ENCODE data around the gene ELL2. TPM values are rescaled to one million over a fixed set of nuclear protein-coding genes. Genes with fewer than 3 reads are reported as not detected.
A peak's percentile ranks its signal among the peaks of the same experiment; 100 is the strongest.

Gene ELL2
- total RNA-seq, 1 donor from 2014 or later, result 76.3 TPM

DNA sequence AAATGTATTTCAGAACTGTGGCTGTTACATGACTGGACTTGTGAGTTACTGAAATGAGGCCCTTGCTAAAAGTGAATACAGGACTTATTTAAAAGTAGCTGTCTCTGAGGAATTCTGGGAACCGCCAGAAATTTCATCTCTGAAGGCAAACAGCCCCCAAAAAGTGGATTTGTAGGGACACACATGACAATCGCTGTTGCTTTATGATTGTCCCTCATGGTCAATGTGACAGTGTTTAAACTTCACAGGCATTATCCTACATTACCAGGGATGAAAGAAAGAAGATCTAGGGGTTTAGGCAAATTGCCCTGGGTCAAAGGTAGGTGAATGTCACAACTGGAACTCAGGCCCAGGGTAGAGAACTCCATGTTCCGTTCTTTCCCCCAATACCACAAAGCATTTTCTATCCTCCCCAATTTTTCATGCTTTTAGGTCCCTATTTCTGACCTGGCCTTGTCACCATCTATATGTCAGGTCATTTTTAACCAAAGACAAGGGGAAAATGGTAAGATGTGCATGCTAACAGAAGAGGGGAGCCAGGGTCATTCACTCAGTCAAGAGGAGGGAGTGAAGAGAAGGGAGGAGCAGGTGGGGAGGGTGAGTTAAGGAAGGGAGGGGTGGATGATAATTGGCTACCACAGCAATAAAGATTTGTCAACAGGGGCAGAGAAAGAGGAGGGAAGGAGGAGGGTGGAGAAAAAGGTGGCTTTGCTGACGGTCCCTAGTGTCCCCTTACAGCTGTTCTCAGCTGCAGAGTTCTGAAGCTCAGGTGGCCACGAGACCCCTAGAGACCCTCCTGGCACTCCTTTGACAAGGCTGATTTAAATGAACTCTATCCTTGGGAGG, 81.3 kb downstream of the ELL2 start:
- TF ChIP-seq, protein P1, sequence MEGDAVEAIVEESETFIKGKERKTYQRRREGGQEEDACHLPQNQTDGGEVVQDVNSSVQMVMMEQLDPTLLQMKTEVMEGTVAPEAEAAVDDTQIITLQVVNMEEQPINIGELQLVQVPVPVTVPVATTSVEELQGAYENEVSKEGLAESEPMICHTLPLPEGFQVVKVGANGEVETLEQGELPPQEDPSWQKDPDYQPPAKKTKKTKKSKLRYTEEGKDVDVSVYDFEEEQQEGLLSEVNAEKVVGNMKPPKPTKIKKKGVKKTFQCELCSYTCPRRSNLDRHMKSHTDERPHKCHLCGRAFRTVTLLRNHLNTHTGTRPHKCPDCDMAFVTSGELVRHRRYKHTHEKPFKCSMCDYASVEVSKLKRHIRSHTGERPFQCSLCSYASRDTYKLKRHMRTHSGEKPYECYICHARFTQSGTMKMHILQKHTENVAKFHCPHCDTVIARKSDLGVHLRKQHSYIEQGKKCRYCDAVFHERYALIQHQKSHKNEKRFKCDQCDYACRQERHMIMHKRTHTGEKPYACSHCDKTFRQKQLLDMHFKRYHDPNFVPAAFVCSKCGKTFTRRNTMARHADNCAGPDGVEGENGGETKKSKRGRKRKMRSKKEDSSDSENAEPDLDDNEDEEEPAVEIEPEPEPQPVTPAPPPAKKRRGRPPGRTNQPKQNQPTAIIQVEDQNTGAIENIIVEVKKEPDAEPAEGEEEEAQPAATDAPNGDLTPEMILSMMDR (IDR thresholded peaks at IDR 0.05; ENCODE audit: insufficient read depth, low read length, severe bottlenecking), result no peak
- no peak for DNase-seq (ENCODE audit: low read depth)
- Histone ChIP-seq H3K27me3 (ENCODE audit: control insufficient read depth, insufficient read depth, low read length) (no peaks in the 10 kb centered on the region), H3K4me3 (ENCODE audit: low read depth, low read length) (no peak overlapping the region), H3K36me3 (ENCODE audit: control insufficient read depth, insufficient read depth, low read length) (no peaks in the 10 kb centered on the region)
- no peak for FAIRE-seq

DNA sequence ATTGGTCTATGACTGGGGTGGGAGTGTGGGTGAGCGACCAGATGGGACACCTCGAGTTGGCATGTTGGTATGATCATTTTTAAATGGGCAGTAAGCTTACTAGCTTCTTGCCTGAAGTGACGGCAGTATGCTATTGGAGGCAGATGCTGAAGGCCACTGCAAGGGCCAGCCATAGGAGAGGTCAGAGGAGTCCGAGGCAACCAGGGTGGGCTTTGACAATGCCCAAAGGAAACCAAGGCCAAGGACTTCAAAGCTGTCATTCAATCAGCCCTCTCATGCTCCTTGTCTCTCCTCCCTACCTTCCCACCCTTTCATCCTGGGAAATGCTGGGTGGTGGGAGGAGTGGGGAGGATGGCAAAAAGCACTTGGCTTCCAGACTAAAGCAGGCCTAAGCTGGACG, 82.0 kb downstream of the ELL2 start:
- DNase-seq (ENCODE audit: low read depth) (no peak), FAIRE-seq (no peak)
- no peaks in the 10 kb centered on the region for H3K27me3 ChIP-seq (ENCODE audit: control insufficient read depth, insufficient read depth, low read length)
- no peak overlapping the region for H3K4me3 ChIP-seq (ENCODE audit: low read depth, low read length)
- TF ChIP-seq, protein P1 (IDR thresholded peaks at IDR 0.05; ENCODE audit: insufficient read depth, low read length, severe bottlenecking), result no peak
- no peaks in the 10 kb centered on the region for H3K36me3 ChIP-seq (ENCODE audit: control insufficient read depth, insufficient read depth, low read length)

DNA sequence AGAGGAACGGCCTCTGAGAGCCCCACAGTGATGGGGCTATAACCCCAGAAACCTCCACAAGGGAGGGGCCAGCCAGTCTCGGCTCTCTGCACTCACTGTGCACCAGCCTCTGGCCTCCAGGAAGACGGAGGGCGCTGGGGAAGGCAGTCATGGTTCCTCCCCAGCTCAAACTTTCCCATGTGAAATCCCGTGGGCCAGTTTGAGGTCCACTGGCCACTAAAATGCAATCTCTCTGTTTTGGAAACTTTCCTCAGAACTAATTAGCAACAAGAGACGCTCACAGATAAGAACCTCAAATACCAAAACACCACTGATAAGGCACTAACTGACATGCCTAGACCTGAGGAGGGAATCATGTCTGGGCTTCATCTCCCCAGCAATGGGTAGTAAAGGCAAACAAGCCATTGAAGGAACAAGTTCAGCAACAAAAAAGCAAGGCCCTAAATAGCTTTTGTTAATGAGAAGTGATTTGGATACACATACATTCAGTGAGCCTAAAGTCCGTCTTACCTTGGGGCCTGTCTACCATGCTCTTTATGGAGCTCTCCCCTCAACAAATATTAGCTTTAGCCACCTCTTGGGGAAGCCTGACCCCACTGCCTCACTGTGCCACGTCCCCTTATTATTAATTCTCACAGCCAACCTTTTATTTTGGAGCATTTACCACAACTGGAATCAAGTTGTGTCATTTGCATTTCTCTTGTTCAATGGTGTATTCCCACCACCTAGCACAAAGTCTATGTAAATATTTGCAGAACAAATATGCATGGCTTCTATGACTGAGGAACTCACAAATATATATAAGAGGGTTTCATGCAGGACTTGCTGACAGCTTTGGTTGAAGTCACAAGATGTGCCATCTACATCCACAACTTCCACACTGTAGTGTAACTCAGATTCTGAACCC, 83.0 kb downstream of the ELL2 start:
- DNase-seq (ENCODE audit: low read depth) (peak; percentile 84), FAIRE-seq (no peak)
- H3K36me3 ChIP-seq (ENCODE audit: control insufficient read depth, insufficient read depth, low read length), result no peaks in the 10 kb centered on the region
- TF ChIP-seq, protein P1 (IDR thresholded peaks at IDR 0.05; ENCODE audit: insufficient read depth, low read length, severe bottlenecking), result no peak
- H3K4me3 ChIP-seq (ENCODE audit: low read depth, low read length), result no peak overlapping the region
- no peaks in the 10 kb centered on the region for H3K27me3 ChIP-seq (ENCODE audit: control insufficient read depth, insufficient read depth, low read length)

DNA sequence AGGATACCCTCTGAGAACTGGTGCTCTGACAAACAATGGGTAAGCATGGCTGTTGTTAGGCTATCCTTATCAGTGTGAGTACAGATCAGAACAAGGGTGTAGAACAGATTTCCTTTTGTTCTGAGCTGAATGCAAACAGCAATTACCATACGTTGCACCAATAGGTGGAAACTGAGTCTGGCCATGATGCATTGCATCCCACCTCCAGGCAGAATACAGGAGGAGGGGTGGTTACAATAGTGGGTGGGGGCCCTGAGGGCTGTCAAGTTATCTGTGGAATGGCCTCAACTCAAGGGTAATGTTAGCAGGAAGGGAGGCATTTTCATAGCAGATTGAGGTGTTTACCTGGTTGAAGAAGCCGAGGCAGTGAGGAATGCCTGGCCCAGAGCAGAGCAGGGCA, 84.9 kb downstream of the ELL2 start:
- DNase-seq (ENCODE audit: low read depth) (no peak), FAIRE-seq (no peak)
- TF ChIP-seq, protein P1 (IDR thresholded peaks at IDR 0.05; ENCODE audit: insufficient read depth, low read length, severe bottlenecking), result no peak
- Histone ChIP-seq H3K4me3 (ENCODE audit: low read depth, low read length) (no peak overlapping the region), H3K36me3 (ENCODE audit: control insufficient read depth, insufficient read depth, low read length) (no peaks in the 10 kb centered on the region), H3K27me3 (ENCODE audit: control insufficient read depth, insufficient read depth, low read length) (no peaks in the 10 kb centered on the region)

DNA sequence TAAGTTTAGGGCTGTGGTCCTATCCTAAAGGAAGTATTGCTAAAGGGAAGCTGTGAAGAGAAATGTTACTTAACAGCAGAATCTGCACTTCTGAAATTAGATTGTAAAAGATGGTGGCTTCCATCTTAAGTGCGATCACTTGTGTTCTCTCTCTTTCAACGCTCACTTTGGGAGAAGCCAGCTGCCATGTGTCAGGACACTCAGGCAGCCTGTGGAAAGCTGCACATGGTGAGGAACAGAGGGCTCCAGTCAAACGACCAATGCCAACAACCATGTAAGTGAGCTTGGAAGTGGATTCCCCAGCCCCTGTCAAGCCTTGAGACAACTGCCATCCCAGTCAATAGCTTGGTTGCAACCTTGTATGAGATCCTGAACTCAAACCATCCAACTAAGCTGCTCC, 87.4 kb downstream of the ELL2 start:
- Histone ChIP-seq H3K4me3 (ENCODE audit: low read depth, low read length) (no peak overlapping the region), H3K27me3 (ENCODE audit: control insufficient read depth, insufficient read depth, low read length) (no peaks in the 10 kb centered on the region), H3K36me3 (ENCODE audit: control insufficient read depth, insufficient read depth, low read length) (no peaks in the 10 kb centered on the region)
- FAIRE-seq (no peak), DNase-seq (ENCODE audit: low read depth) (no peak)
- TF ChIP-seq, protein P1 (IDR thresholded peaks at IDR 0.05; ENCODE audit: insufficient read depth, low read length, severe bottlenecking), result no peak
